HT1080 (cell line): ENCODE data around the gene ZNF185. TPM values are rescaled to one million over a fixed set of nuclear protein-coding genes. Genes with fewer than 3 reads are reported as not detected.

Experiments
- DNase-seq: peaks from one replicate; pipeline ENCODE4 v3.0.0-alpha.2; 2015; ENCODE audit warnings: low read depth
- total RNA-seq: library from RNA; depleted of rRNA; stranded (reverse); fragments of >200 nt; shearing (Covaris generic); gene quantifications from 2 replicates; pipeline ENCODE4 v1.2.3, GENCODE V29; 2014; rRNA removed

Gene ZNF185
- total RNA-seq, 1 experiment from 2014 or later, result 16.2 TPM

- no peak for DNase-seq
These were observed 48.8 kb downstream of the ZNF185 start for GRCh38 chrX:152946681-152947080.

Other genes with a start within 250 kb of the ZNF185 start
- gene MAGEA3, start 199.3 kb upstream of the ZNF185 start, total RNA-seq, result 216 and 247 TPM in 2 replicates
- 2.9 and 6.1 TPM in 2 replicates for gene CSAG2, start 188.8 kb upstream of the ZNF185 start, total RNA-seq
- gene MAGEA2B, start 183.4 kb upstream of the ZNF185 start, total RNA-seq, result 18.4 and 30.0 TPM in 2 replicates
- gene CSAG1, start 164.3 kb upstream of the ZNF185 start, total RNA-seq, result 63.8 and 71.6 TPM in 2 replicates
- 142 and 151 TPM in 2 replicates for gene MAGEA12, start 164.3 kb upstream of the ZNF185 start, total RNA-seq
- 87.1 and 93.8 TPM in 2 replicates for gene MAGEA2, start 144.2 kb upstream of the ZNF185 start, total RNA-seq
- 2.3 and 2.6 TPM in 2 replicates for gene CSAG3, start 138.8 kb upstream of the ZNF185 start, total RNA-seq
- 208 and 228 TPM in 2 replicates for gene MAGEA6, start 128.4 kb upstream of the ZNF185 start, total RNA-seq
- 19.4 and 21.0 TPM in 2 replicates for gene CETN2, start 67.3 kb upstream of the ZNF185 start, total RNA-seq
- gene NSDHL, start 67.0 kb upstream of the ZNF185 start, total RNA-seq, result 36.7 and 43.2 TPM in 2 replicates
- gene PNMA5, start 96.0 kb downstream of the ZNF185 start, total RNA-seq, result not detected in 2 replicates
- 0.03 and 0.07 TPM in 2 replicates for gene PNMA3, start 158.4 kb downstream of the ZNF185 start, total RNA-seq
- 0.26 TPM in 1 of 2 replicates, not detected in the other for gene PNMA6A, start 174.4 kb downstream of the ZNF185 start, total RNA-seq